Neural cell (in vitro differentiated cells): Measurements from ENCODE around the gene CTU1. TPM values are rescaled to one million over a fixed set of nuclear protein-coding genes. Genes with fewer than 3 reads are reported as not detected.

Experiments
- H2AFZ ChIP-seq: fragments of 200-600, 300-800 bp; sonication (generic), shearing (Covaris generic); 2 replicates; pipeline ENCODE4 v1.6.0; 2014; ENCODE audit warnings: low read depth, mild to moderate bottlenecking, antibody characterized with exemption, low read length, moderate library complexity
- H3F3A ChIP-seq: fragments of 200-600 bp; shearing (Covaris generic); 2 replicates; pipeline ENCODE4 v1.6.1; 2016; ENCODE audit warnings: mild to moderate bottlenecking, moderate library complexity, mixed read lengths, antibody characterized with exemption, low read length; ENCODE audit not compliant: insufficient read depth, poor library complexity, severe bottlenecking
- H3K27ac ChIP-seq: fragments of 200-600, 300-800 bp; sonication (generic), shearing (Covaris generic); 2 replicates; pipeline ENCODE4 v1.5.1; 2014; ENCODE audit warnings: mild to moderate bottlenecking, low read length, moderate library complexity
- H3K27me3 ChIP-seq: fragments of 300-800, 200-600 bp; sonication (generic), shearing (Covaris generic); 2 replicates; pipeline ENCODE4 v1.6.0; 2014; ENCODE audit warnings: mild to moderate bottlenecking, low read depth, low read length, moderate library complexity; ENCODE audit not compliant: insufficient read depth
- H3K36me3 ChIP-seq: fragments of 300-800, 200-600 bp; sonication (generic), shearing (Covaris generic); 2 replicates; pipeline ENCODE4 v1.5.1; 2014; ENCODE audit warnings: mild to moderate bottlenecking, antibody characterized with exemption, low read length, moderate library complexity; ENCODE audit not compliant: insufficient read depth
- H3K4me2 ChIP-seq: fragments of 300-800, 200-600 bp; sonication (generic), shearing (Covaris generic); 2 replicates; pipeline ENCODE4 v1.6.0; 2014; ENCODE audit warnings: mild to moderate bottlenecking, low read length
- H3K4me3 ChIP-seq: fragments of 300-800, 200-600 bp; sonication (generic), shearing (Covaris generic); 2 replicates; pipeline ENCODE4 v1.5.1; 2014; ENCODE audit warnings: mild to moderate bottlenecking, low read length, moderate library complexity
- H3K79me2 ChIP-seq: fragments of 200-600 bp; shearing (Covaris generic); replicated peaks from 2 replicates; pipeline ENCODE4 v1.6.0; 2014; ENCODE audit warnings: mild to moderate bottlenecking, low read length, moderate library complexity; ENCODE audit not compliant: insufficient read depth
- H3K9ac ChIP-seq: fragments of 300-800, 200-600 bp; sonication (generic), shearing (Covaris generic); 2 replicates; pipeline ENCODE4 v1.6.1; 2016; ENCODE audit warnings: mild to moderate bottlenecking, low read length, mixed read lengths
- H3K9me2 ChIP-seq: fragments of 200-600 bp; shearing (Covaris generic); 2 replicates; pipeline ENCODE4 v1.6.1; 2016; ENCODE audit warnings: mild to moderate bottlenecking, low read length, mixed read lengths; ENCODE audit not compliant: insufficient read depth
- H3K9me3 ChIP-seq: fragments of 200-600, 300-800 bp; sonication (generic), shearing (Covaris generic); 2 replicates; pipeline ENCODE4 v1.6.1; 2016; ENCODE audit warnings: mild to moderate bottlenecking, mixed run types, low read length, moderate library complexity, mixed read lengths
- H4K20me1 ChIP-seq: fragments of 200-600 bp; shearing (Covaris generic); 2 replicates; pipeline ENCODE4 v1.6.1; 2016; ENCODE audit warnings: mild to moderate bottlenecking, mixed run types; ENCODE audit not compliant: insufficient read depth
- CTCF ChIP-seq: fragments of 450-650 bp; IDR thresholded peaks from 2 replicates; pipeline ENCODE4 v1.5.1; 2014; ENCODE audit warnings: antibody characterized with exemption, mild to moderate bottlenecking, moderate library complexity; ENCODE audit not compliant: poor library complexity, severe bottlenecking
- EP300 ChIP-seq: fragments of 450-650 bp; conservative IDR thresholded peaks from 2 replicates; pipeline ENCODE4 v1.6.1; 2014; ENCODE audit warnings: antibody characterized with exemption, mild to moderate bottlenecking, moderate library complexity; ENCODE audit not compliant: poor library complexity, severe bottlenecking
- EZH2 ChIP-seq: fragments of 200-600, 300-800 bp; shearing (Covaris generic), sonication (generic); IDR thresholded peaks from 2 replicates; pipeline ENCODE4 v1.6.1; 2014; ENCODE audit warnings: antibody characterized with exemption, low read length, borderline replicate concordance, mild to moderate bottlenecking; ENCODE audit not compliant: insufficient read depth, poor library complexity, severe bottlenecking
- MXI1 ChIP-seq: fragments of 450-650 bp; conservative IDR thresholded peaks from 2 replicates; pipeline ENCODE4 v1.6.1; 2014; ENCODE audit warnings: antibody characterized with exemption, mild to moderate bottlenecking; ENCODE audit not compliant: poor library complexity, severe bottlenecking
- POLR2AphosphoS5 ChIP-seq: IDR thresholded peaks from 2 replicates; pipeline ENCODE4 v1.6.1; 2012
- RAD21 ChIP-seq: fragments of 450-650 bp; conservative IDR thresholded peaks from 2 replicates; pipeline ENCODE4 v1.6.1; 2014; ENCODE audit warnings: antibody characterized with exemption, mild to moderate bottlenecking, moderate library complexity
- REST ChIP-seq: IDR thresholded peaks from 2 replicates; pipeline ENCODE4 v1.6.1; 2012; ENCODE audit warnings: borderline replicate concordance
- SMC3 ChIP-seq: fragments of 450-650 bp; conservative IDR thresholded peaks from 2 replicates; pipeline ENCODE4 v1.6.1; 2014; ENCODE audit warnings: antibody characterized with exemption, mild to moderate bottlenecking, moderate library complexity; ENCODE audit not compliant: poor library complexity
- TAF1 ChIP-seq: IDR thresholded peaks from 2 replicates; pipeline ENCODE4 v1.6.1; 2012; ENCODE audit warnings: low read depth
- polyA plus RNA-seq: library from polyadenylated mRNA; depleted of rRNA; stranded (reverse); fragments of >200 nt; gene quantifications from 2 replicates; pipeline ENCODE4 v1.2.3, GENCODE V29; 2014

Gene CTU1
- polyA plus RNA-seq, 1 donor from 2014 or later, result 12.6 TPM

DNA sequence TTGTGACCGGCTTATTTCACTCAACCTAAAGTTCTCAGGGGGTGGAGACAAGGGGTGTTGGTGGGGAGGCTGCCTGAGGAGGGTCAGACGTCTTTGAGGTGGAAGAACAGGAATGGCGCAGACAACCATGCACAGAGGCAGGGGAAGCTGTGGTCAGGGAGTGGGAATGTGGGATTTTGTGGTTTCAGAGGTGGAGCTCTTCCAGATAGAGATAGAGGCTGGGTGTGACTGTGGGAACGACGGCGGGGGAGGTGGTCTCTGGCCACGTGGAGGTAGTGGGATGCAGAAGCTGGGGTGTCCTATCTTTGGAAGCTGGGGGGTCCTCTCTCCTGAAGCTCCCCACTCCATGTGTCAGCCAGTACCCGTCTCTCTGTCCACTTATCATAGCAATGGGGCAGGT lies 17.7 kb downstream of the CTU1 start:
- Histone ChIP-seq H4K20me1 (no peaks in the 10 kb centered on the region), H3K27me3 (no peaks in the 10 kb centered on the region), H3K79me2 (no peaks in the 10 kb centered on the region), H2AFZ (no peak overlapping the region), H3F3A (no peaks in the 10 kb centered on the region), H3K27ac (no peak overlapping the region), H3K9me3 (no peaks in the 10 kb centered on the region), H3K36me3 (no peaks in the 10 kb centered on the region), H3K9me2 (no peaks in the 10 kb centered on the region), H3K9ac (no peak overlapping the region), H3K4me3 (no peak overlapping the region), H3K4me2 (no peak overlapping the region)
- no peak for TF ChIP-seq TAF1
- no peak for TF ChIP-seq EP300
- no peak for TF ChIP-seq SMC3
- TF ChIP-seq CTCF, result no peak
- TF ChIP-seq EZH2, result no peak
- no peak for TF ChIP-seq POLR2AphosphoS5
- no peak for TF ChIP-seq REST
- TF ChIP-seq MXI1, result no peak
- no peak for TF ChIP-seq RAD21

GRCh38 chr19:51089786-51090185 lies 18.4 kb downstream of the CTU1 start:
- no peaks in the 10 kb centered on the region for H3K27me3 ChIP-seq
- no peak overlapping the region for H3K9ac ChIP-seq
- H3F3A ChIP-seq, result no peaks in the 10 kb centered on the region
- H3K9me3 ChIP-seq, result no peaks in the 10 kb centered on the region
- H3K36me3 ChIP-seq, result no peaks in the 10 kb centered on the region
- TF ChIP-seq REST (no peak), EZH2 (no peak), MXI1 (no peak), TAF1 (no peak), RAD21 (no peak), EP300 (no peak), POLR2AphosphoS5 (no peak), SMC3 (no peak)
- no peaks in the 10 kb centered on the region for H4K20me1 ChIP-seq
- no peak overlapping the region for H3K27ac ChIP-seq
- no peak overlapping the region for H2AFZ ChIP-seq
- H3K4me2 ChIP-seq, result no peak overlapping the region
- no peaks in the 10 kb centered on the region for H3K9me2 ChIP-seq
- no peaks in the 10 kb centered on the region for H3K79me2 ChIP-seq
- H3K4me3 ChIP-seq, result no peak overlapping the region
